B cell (primary cell): ENCODE measurements around the gene RAD51B. TPM values are rescaled to one million over a fixed set of nuclear protein-coding genes. Genes with fewer than 3 reads are reported as not detected.

Experiments used
- ATAC-seq: fragments of 200-7000 bp; cut with Tn5 transposase; one replicate; pipeline ENCODE4 v1.10.0; 2021; ENCODE audit warnings: low read depth, mild to moderate bottlenecking, moderate number of reproducible peaks, moderate library complexity
- CTCF ChIA-PET: fragments of 350-600 bp; sonication (Branson Sonifier 250); formaldehyde crosslinking; loops from one replicate; lab custom pipeline; 2021; ENCODE audit warnings: antibody characterized with exemption, inconsistent platforms; lab: Charles Lee
- POLR2A ChIA-PET: fragments of 350-600 bp; sonication (Branson Sonifier 250); formaldehyde crosslinking; loops from one replicate; lab custom pipeline; 2021; ENCODE audit warnings: antibody characterized with exemption; lab: Charles Lee
- DNase-seq: peaks from one replicate; pipeline ENCODE4 v3.0.0; 2013
- H2AFZ ChIP-seq: 2 replicates; pipeline ENCODE4 v1.6.1; 2012; ENCODE audit warnings: mild to moderate bottlenecking, low read depth, low read length; ENCODE audit not compliant: insufficient read depth, poor library complexity, severe bottlenecking
- H3K27ac ChIP-seq, 2 donors: 1 replicate in 1 of 2; 2 replicates in 1 of 2; pipeline ENCODE4 v1.5.1; 2012 to 2013; ENCODE audit warnings: low read length in 2 of 2, mild to moderate bottlenecking in 2 of 2, moderate library complexity in 1 of 2
- H3K27me3 ChIP-seq, 4 experiments: fragments of 200-600 bp in 1 of 4; sonication (generic) in 1 of 4; replicated peaks in 1 of 4; 1 replicate in 2 of 4; 2 replicates in 2 of 4; pipeline versions ENCODE4 v1.6.1 to v1.7.0; 2013 to 2016; ENCODE audit warnings: low read length in 3 of 4, mild to moderate bottlenecking in 2 of 4, mixed read lengths in 1 of 4, moderate library complexity in 1 of 4; ENCODE audit not compliant: insufficient read depth in 4 of 4, control insufficient read depth in 3 of 4; ENCODE audit errors: control extremely low read depth in 1 of 4
- H3K36me3 ChIP-seq, 2 experiments: replicated peaks in 1 of 2; 1 replicate in 1 of 2; 2 replicates in 1 of 2; pipeline versions ENCODE4 v1.6.1 to v1.7.1; 2013; ENCODE audit warnings: low read length in 1 of 2; ENCODE audit not compliant: insufficient read depth in 2 of 2, control insufficient read depth in 1 of 2; ENCODE audit errors: control extremely low read depth in 1 of 2, extremely low read depth in 1 of 2
- H3K4me1 ChIP-seq, 2 donors: fragments of 200-600 bp in 1 of 2; sonication (generic) in 1 of 2; 1 replicate in 1 of 2; 2 replicates in 1 of 2; pipeline versions ENCODE4 v1.5.1 to v1.6.1; 2013 to 2017; ENCODE audit warnings: low read length in 2 of 2; ENCODE audit not compliant: control insufficient read depth in 2 of 2, insufficient read depth in 2 of 2
- H3K4me2 ChIP-seq: replicated peaks from 2 replicates; pipeline ENCODE3; 2012; ENCODE audit warnings: mild to moderate bottlenecking, low read depth, low read length; ENCODE audit not compliant: poor library complexity, severe bottlenecking
- H3K4me3 ChIP-seq, 5 experiments: fragments of 200-600 bp in 1 of 5; sonication (generic) in 1 of 5; 1 replicate in 3 of 5; 2 replicates in 2 of 5; pipeline versions ENCODE4 v1.5.1 to v1.7.0; 2011 to 2016; ENCODE audit warnings: low read length in 4 of 5, mild to moderate bottlenecking in 4 of 5, low read depth in 2 of 5, control low read depth in 1 of 5, moderate library complexity in 1 of 5; ENCODE audit not compliant: insufficient read depth in 1 of 5; ENCODE audit errors: control extremely low read depth in 1 of 5, extremely low read depth in 1 of 5
- H3K79me2 ChIP-seq: fragments of 200-600 bp; sonication (generic); one replicate; pipeline ENCODE4 v1.6.0; 2016; ENCODE audit warnings: low read length; ENCODE audit not compliant: control insufficient read depth, insufficient read depth
- H3K9ac ChIP-seq: fragments of 200-600 bp; sonication (generic); 2 replicates; pipeline ENCODE4 v1.6.1; 2017; ENCODE audit warnings: mild to moderate bottlenecking, low read length, moderate library complexity
- H3K9me3 ChIP-seq, 3 donors: one replicate each; pipeline versions ENCODE4 v1.6.1 to v1.7.1; 2013; ENCODE audit warnings: low read length in 2 of 3; ENCODE audit not compliant: control insufficient read depth in 2 of 3, insufficient read depth in 1 of 3; ENCODE audit errors: control extremely low read depth in 1 of 3
- H4K20me1 ChIP-seq: 2 replicates; pipeline ENCODE4 v1.6.0; 2012; ENCODE audit warnings: mild to moderate bottlenecking, low read length; ENCODE audit not compliant: insufficient read depth, control insufficient read depth, poor library complexity, severe bottlenecking
- H3K27ac Mint-ChIP-seq: one replicate; pipeline ENCODE4 v1.8.0; 2021; ENCODE audit warnings: mixed read lengths
- H3K27me3 Mint-ChIP-seq: one replicate; pipeline ENCODE4 v1.8.0; 2021; ENCODE audit warnings: mixed read lengths
- H3K4me1 Mint-ChIP-seq: one replicate; pipeline ENCODE4 v1.8.0; 2021; ENCODE audit warnings: mixed read lengths
- H3K4me3 Mint-ChIP-seq: one replicate; pipeline ENCODE4 v1.8.0; 2021; ENCODE audit warnings: mixed read lengths
- H3K9me3 Mint-ChIP-seq: one replicate; pipeline ENCODE4 v1.8.0; 2022; ENCODE audit warnings: mixed read lengths; ENCODE audit not compliant: insufficient read depth
- EZH2 ChIP-seq: IDR thresholded peaks from 2 replicates; pipeline ENCODE4 v1.6.1; 2012; ENCODE audit warnings: borderline replicate concordance, low read depth, mild to moderate bottlenecking, moderate library complexity, low read length; ENCODE audit not compliant: insufficient read depth, poor library complexity, severe bottlenecking
- WGBS: methylation state at CpG from one replicate; pipeline ENCODE4 v1.1.5; 2013; ENCODE audit warnings: missing lambda C conversion rate; ENCODE audit not compliant: insufficient coverage; 5-methylcytosine and 5-hydroxymethylcytosine counted together
- intact Hi-C: fragments of 100-400 bp; cut with micrococcal nuclease; formaldehyde crosslinking; loops from one replicate; pipeline ENCODE4 v1.10.0; 2022
- polyA plus RNA-seq: library from polyadenylated mRNA; depleted of rRNA; stranded (reverse); fragments of >200 nt; gene quantifications from 2 replicates; pipeline ENCODE4 v1.2.3, GENCODE V29; 2012
- total RNA-seq, 2 donors: library from RNA; stranded (reverse); fragments of 120-200 nt in 1 of 2; gene quantifications; 1 replicate in 1 of 2; 2 replicates in 1 of 2; pipeline versions ENCODE4 v1.2.3 to v1.2.4, GENCODE V29; 2013 to 2022
- TF ChIP-seq, protein P1 (sequence below): fragments of 200-600 bp; IDR thresholded peaks from one replicate; pipeline ENCODE4 v1.8.0; 2022; ENCODE audit warnings: antibody characterized with exemption, mild to moderate bottlenecking

Gene RAD51B
- total and polyA plus RNA-seq, 2 donors (not counting 1 experiment from before 2014, with no cell fraction given) = 6.5 to 60.6 TPM

DNA sequence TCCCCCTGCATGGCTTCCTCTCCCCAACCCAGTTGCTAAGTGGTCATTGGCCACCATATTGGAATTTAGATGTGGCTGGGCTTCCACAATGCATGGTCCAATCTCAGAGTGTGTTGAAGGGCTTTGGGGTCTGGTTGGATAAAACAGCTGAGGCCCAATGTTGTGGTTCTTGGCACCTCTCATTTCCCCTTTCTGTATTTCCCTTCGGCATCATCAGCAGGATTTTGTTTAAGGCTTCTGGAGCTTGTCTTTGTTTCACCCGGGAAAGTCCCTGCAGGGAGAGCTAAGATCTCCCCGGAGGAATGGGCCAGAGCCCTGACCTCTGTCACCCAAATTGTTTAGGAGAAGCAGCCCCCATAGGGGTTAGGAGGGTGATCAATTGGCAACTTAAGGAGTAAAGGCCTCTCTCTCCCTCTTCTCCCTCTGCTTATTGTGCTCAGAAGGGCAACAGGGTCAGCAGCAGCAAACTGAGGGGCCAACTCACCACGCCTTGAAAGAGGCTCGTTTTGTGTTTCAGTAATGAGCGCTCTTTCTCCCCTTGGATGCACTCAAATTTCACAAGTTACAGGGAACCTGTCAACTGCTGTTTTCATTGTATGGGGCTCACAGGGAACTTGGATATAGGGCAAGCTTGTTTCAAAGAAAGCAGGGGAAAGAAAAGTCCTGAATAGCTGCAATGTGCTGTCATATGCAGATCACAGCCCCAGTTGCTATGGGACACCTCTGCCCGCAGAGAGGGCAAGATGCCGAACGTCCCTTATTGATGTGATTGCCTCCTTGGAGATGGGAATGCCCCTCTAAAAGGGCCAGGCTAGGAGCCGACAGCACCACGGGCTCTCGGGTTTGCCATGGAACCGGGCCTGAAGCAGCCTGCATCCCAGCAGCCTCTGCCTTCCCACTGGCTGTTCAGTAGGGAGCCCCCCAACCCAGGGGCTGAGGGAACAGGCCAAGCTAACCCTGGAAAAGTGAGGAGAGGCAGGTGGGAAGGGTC lies 749.6 kb downstream of the RAD51B start:
- intact Hi-C loops = no loop called here
- no peak overlapping the region for H3K4me3 ChIP-seq
- H3K27ac Mint-ChIP-seq = no peak overlapping the region
- no peak for TF ChIP-seq EZH2
- TF ChIP-seq, protein P1, sequence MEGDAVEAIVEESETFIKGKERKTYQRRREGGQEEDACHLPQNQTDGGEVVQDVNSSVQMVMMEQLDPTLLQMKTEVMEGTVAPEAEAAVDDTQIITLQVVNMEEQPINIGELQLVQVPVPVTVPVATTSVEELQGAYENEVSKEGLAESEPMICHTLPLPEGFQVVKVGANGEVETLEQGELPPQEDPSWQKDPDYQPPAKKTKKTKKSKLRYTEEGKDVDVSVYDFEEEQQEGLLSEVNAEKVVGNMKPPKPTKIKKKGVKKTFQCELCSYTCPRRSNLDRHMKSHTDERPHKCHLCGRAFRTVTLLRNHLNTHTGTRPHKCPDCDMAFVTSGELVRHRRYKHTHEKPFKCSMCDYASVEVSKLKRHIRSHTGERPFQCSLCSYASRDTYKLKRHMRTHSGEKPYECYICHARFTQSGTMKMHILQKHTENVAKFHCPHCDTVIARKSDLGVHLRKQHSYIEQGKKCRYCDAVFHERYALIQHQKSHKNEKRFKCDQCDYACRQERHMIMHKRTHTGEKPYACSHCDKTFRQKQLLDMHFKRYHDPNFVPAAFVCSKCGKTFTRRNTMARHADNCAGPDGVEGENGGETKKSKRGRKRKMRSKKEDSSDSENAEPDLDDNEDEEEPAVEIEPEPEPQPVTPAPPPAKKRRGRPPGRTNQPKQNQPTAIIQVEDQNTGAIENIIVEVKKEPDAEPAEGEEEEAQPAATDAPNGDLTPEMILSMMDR = no peak
- H3K9me3 Mint-ChIP-seq = peaks cover 2% of the 10 kb centered on the region
- H3K27ac ChIP-seq = no peak overlapping the region
- H3K27me3 ChIP-seq = no peaks in the 10 kb centered on the region
- no peaks in the 10 kb centered on the region for H3K36me3 ChIP-seq
- ChIA-PET POLR2A (no interaction called here), CTCF (no interaction called here)
- H3K4me3 Mint-ChIP-seq = no peak overlapping the region
- H2AFZ ChIP-seq = no peak overlapping the region
- no peak overlapping the region for H3K9ac ChIP-seq
- 87% methylated on average over 11 of the region's 13 CpGs for WGBS
- ATAC-seq (no peak), DNase-seq (no peak)
- no peaks in the 10 kb centered on the region for H3K27me3 Mint-ChIP-seq
- no peaks in the 10 kb centered on the region for H4K20me1 ChIP-seq
- peaks cover under 1 to 11% of the 10 kb centered on the region in 2 donors for H3K4me1 ChIP-seq
- H3K79me2 ChIP-seq = no peaks in the 10 kb centered on the region
- H3K4me1 Mint-ChIP-seq = peaks cover 7% of the 10 kb centered on the region
- no peak overlapping the region for H3K4me2 ChIP-seq
- H3K9me3 ChIP-seq = no peaks in the 10 kb centered on the region

GRCh38 chr14:68569970-68570409 lies 750.4 kb downstream of the RAD51B start:
- H3K4me2 ChIP-seq = no peak overlapping the region
- Mint-ChIP-seq H3K4me3 (no peak overlapping the region), H3K27ac (no peak overlapping the region), H3K27me3 (no peaks in the 10 kb centered on the region), H3K4me1 (peaks cover 3% of the 10 kb centered on the region), H3K9me3 (peaks cover 2% of the 10 kb centered on the region)
- ATAC-seq = no peak
- no peak overlapping the region for H2AFZ ChIP-seq
- H4K20me1 ChIP-seq = no peaks in the 10 kb centered on the region
- peaks cover 0 to 4% of the 10 kb centered on the region in 2 donors for H3K4me1 ChIP-seq
- H3K4me3 ChIP-seq = no peak overlapping the region
- CTCF ChIA-PET = no interaction called here
- intact Hi-C loops = no loop called here
- no peaks in the 10 kb centered on the region for H3K36me3 ChIP-seq
- TF ChIP-seq, protein P1 = no peak
- TF ChIP-seq EZH2 = no peak
- POLR2A ChIA-PET = no interaction called here
- H3K27ac ChIP-seq = no peak overlapping the region
- 96% methylated on average over 4 of the region's 4 CpGs for WGBS
- no peak for DNase-seq
- H3K9me3 ChIP-seq = no peaks in the 10 kb centered on the region
- no peaks in the 10 kb centered on the region for H3K79me2 ChIP-seq
- no peaks in the 10 kb centered on the region for H3K27me3 ChIP-seq
- no peak overlapping the region for H3K9ac ChIP-seq
